HCT116 (cell line): ENCODE measurements around the gene MAN2B2. TPM values are rescaled to one million over a fixed set of nuclear protein-coding genes. Genes with fewer than 3 reads are reported as not detected.

Source experiments
- ATAC-seq: fragments of 200-7000 bp; cut with Tn5 transposase; 2 replicates; pipeline ENCODE4 v1.9.1; 2020; ENCODE audit warnings: mild to moderate bottlenecking, moderate library complexity
- BruUV-seq: library from RNA; stranded (reverse); fragments of 400-500 nt; replicated peaks from 2 replicates; lab custom pipeline; 2021; lab: Mats Ljungman, UMichigan
- CTCF ChIA-PET: fragments of 300-600 bp; sonication (Branson Sonifier 250); formaldehyde crosslinking; loops from one replicate; lab custom pipeline; 2021; ENCODE audit warnings: antibody characterized with exemption; lab: Charles Lee
- POLR2A ChIA-PET: fragments of 300-600, 350-600 bp; sonication (Branson Sonifier 250); formaldehyde crosslinking; loops from one replicate; lab custom pipeline; 2021; ENCODE audit warnings: antibody characterized with exemption; lab: Charles Lee
- RAD21 ChIA-PET, 2 experiments: fragments of 300-600 bp; sonication (Branson Sonifier 250); formaldehyde crosslinking; loops; one replicate each; lab custom pipeline; 2023; ENCODE audit warnings: low total read pairs in 2 of 2; ENCODE audit not compliant: uncharacterized antibody in 2 of 2, unreplicated experiment in 2 of 2, low non-redundant PET in 1 of 2; lab: Charles Lee
- DNase-seq: peaks from one replicate; pipeline ENCODE4 v3.0.0-alpha.2; 2010; ENCODE audit warnings: low read depth, low spot score
- H2AFZ ChIP-seq: fragments of 200-600 bp; shearing (Covaris generic), sonication (generic); 2 replicates; pipeline ENCODE4 v1.6.1; 2017; ENCODE audit warnings: low read depth, mixed run types, mixed read lengths, antibody characterized with exemption, low read length; ENCODE audit not compliant: poor library complexity, severe bottlenecking
- H3K27ac ChIP-seq: 2 replicates; pipeline ENCODE4 v1.5.1; 2012; ENCODE audit warnings: low read depth, low read length
- H3K27me3 ChIP-seq: fragments of 200-600 bp; sonication (generic); 2 replicates; pipeline ENCODE4 v1.6.1; 2016; ENCODE audit warnings: mixed run types, low read length, mixed read lengths; ENCODE audit not compliant: insufficient read depth
- H3K36me3 ChIP-seq, 2 experiments: fragments of 200-500 bp in 1 of 2; fragments of 200-600 bp in 1 of 2; sonication (Bioruptor generic) in 1 of 2; sonication (generic) in 1 of 2; 2 replicates each; pipeline versions ENCODE4 v1.5.1 to v1.6.1; 2014 to 2016; ENCODE audit warnings: low read length in 2 of 2, inconsistent platforms in 1 of 2, mixed read lengths in 1 of 2, mixed run types in 1 of 2; ENCODE audit not compliant: insufficient read depth in 2 of 2, control insufficient read depth in 1 of 2
- H3K4me1 ChIP-seq, 2 experiments: fragments of 200-600 bp in 1 of 2; sonication (generic) in 1 of 2; 2 replicates each; pipeline versions ENCODE4 v1.5.1 to v1.6.1; 2012 to 2017; ENCODE audit warnings: low read length in 2 of 2, inconsistent platforms in 1 of 2, mild to moderate bottlenecking in 1 of 2, mixed read lengths in 1 of 2, mixed run types in 1 of 2, moderate library complexity in 1 of 2; ENCODE audit not compliant: insufficient read depth in 2 of 2, control insufficient read depth in 1 of 2
- H3K4me2 ChIP-seq: fragments of 200-600 bp; sonication (generic); 2 replicates; pipeline ENCODE4 v1.6.1; 2017; ENCODE audit warnings: mixed run types, low read length, mixed read lengths
- H3K4me3 ChIP-seq, 2 experiments: fragments of 200-600 bp in 1 of 2; sonication (generic) in 1 of 2; replicated peaks in 1 of 2; 2 replicates each; pipeline ENCODE4 v1.5.1; 2011 to 2016; ENCODE audit warnings: low read length in 2 of 2, control low read depth in 1 of 2, low read depth in 1 of 2, mild to moderate bottlenecking in 1 of 2, mixed read lengths in 1 of 2, mixed run types in 1 of 2
- H3K79me2 ChIP-seq: fragments of 200-600 bp; sonication (generic); 2 replicates; pipeline ENCODE4 v1.6.1; 2017; ENCODE audit warnings: mild to moderate bottlenecking, mixed run types, low read length, moderate library complexity, mixed read lengths; ENCODE audit not compliant: insufficient read depth
- H3K9ac ChIP-seq: fragments of 200-600 bp; sonication (generic); 2 replicates; pipeline ENCODE4 v1.6.1; 2016; ENCODE audit warnings: low read length, mixed read lengths
- H3K9me2 ChIP-seq: fragments of 200-600 bp; sonication (generic), shearing (Covaris generic); 2 replicates; pipeline ENCODE4 v1.6.1; 2017; ENCODE audit warnings: mixed run types, mild to moderate bottlenecking, moderate library complexity; ENCODE audit not compliant: insufficient read depth
- H3K9me3 ChIP-seq, 2 experiments: fragments of 200-500 bp in 1 of 2; fragments of 200-600 bp in 1 of 2; sonication (Bioruptor generic) in 1 of 2; sonication (generic) in 1 of 2; 2 replicates each; pipeline ENCODE4 v1.6.1; 2014 to 2017; ENCODE audit warnings: low read length in 2 of 2, mixed read lengths in 2 of 2, inconsistent platforms in 1 of 2, low read depth in 1 of 2, mild to moderate bottlenecking in 1 of 2, mixed run types in 1 of 2, moderate library complexity in 1 of 2; ENCODE audit not compliant: control insufficient read depth in 1 of 2, insufficient read depth in 1 of 2
- H4K20me1 ChIP-seq: fragments of 200-600 bp; sonication (generic), shearing (Covaris generic); 2 replicates; pipeline ENCODE4 v1.6.1; 2017; ENCODE audit warnings: mixed run types, mild to moderate bottlenecking, moderate library complexity; ENCODE audit not compliant: insufficient read depth
- CBX3 ChIP-seq: IDR thresholded peaks from 2 replicates; pipeline ENCODE4 v1.6.1; 2012; ENCODE audit warnings: low read depth
- CEBPB ChIP-seq: IDR thresholded peaks from 2 replicates; pipeline ENCODE4 v1.6.1; 2012; ENCODE audit warnings: low read depth
- EGR1 ChIP-seq: IDR thresholded peaks from 2 replicates; pipeline ENCODE4 v1.6.1; 2012; ENCODE audit warnings: low read depth
- ELF1 ChIP-seq: IDR thresholded peaks from 2 replicates; pipeline ENCODE4 v1.6.1; 2012; ENCODE audit warnings: low read depth, borderline replicate concordance
- EZH2 ChIP-seq: fragments of 200-600 bp; sonication (generic); IDR thresholded peaks from 2 replicates; pipeline ENCODE4 v1.6.1; 2017; ENCODE audit warnings: antibody characterized with exemption, mixed run types
- EZH2phosphoT487 ChIP-seq: fragments of 200-600 bp; IDR thresholded peaks from 2 replicates; pipeline ENCODE4 v1.6.1; 2018; ENCODE audit warnings: antibody characterized with exemption, borderline replicate concordance
- FOSL1 ChIP-seq: IDR thresholded peaks from 2 replicates; pipeline ENCODE4 v1.6.1; 2012; ENCODE audit warnings: low read depth
- JUND ChIP-seq: IDR thresholded peaks from 2 replicates; pipeline ENCODE4 v1.6.1; 2012
- POLR2A ChIP-seq: IDR thresholded peaks from 2 replicates; pipeline ENCODE4 v1.7.0; 2011; ENCODE audit warnings: borderline replicate concordance; ENCODE audit not compliant: insufficient read depth, insufficient read length; ENCODE audit errors: extremely low read depth
- POLR2AphosphoS5 ChIP-seq: IDR thresholded peaks from 2 replicates; pipeline ENCODE4 v1.6.1; 2011; ENCODE audit warnings: mild to moderate bottlenecking, low read depth, low read length, moderate library complexity
- RAD21 ChIP-seq: IDR thresholded peaks from 2 replicates; pipeline ENCODE4 v1.6.1; 2012; ENCODE audit warnings: low read depth, mild to moderate bottlenecking
- SIN3A ChIP-seq: IDR thresholded peaks from 2 replicates; pipeline ENCODE4 v1.6.1; 2012; ENCODE audit warnings: low read depth
- SP1 ChIP-seq: IDR thresholded peaks from 2 replicates; pipeline ENCODE4 v1.6.1; 2012; ENCODE audit warnings: low read depth
- SRF ChIP-seq: IDR thresholded peaks from 2 replicates; pipeline ENCODE4 v1.6.1; 2012; ENCODE audit warnings: low read depth
- TCF7L2 ChIP-seq: IDR thresholded peaks from 2 replicates; pipeline ENCODE4 v1.7.0; 2011; ENCODE audit warnings: borderline replicate concordance, inconsistent platforms; ENCODE audit not compliant: insufficient read depth, insufficient read length; ENCODE audit errors: extremely low read depth
- YY1 ChIP-seq: IDR thresholded peaks from 2 replicates; pipeline ENCODE4 v1.6.1; 2011; ENCODE audit warnings: low read length, low read depth, moderate library complexity, mild to moderate bottlenecking; ENCODE audit not compliant: insufficient replicate concordance; ENCODE audit errors: extremely low read depth
- ZFX ChIP-seq: fragments of 450-650 bp; IDR thresholded peaks from 2 replicates; pipeline ENCODE4 v1.6.1; 2017
- ZNF274 ChIP-seq: fragments of 200-500 bp; sonication (Bioruptor generic); IDR thresholded peaks from 2 replicates; pipeline ENCODE4 v1.6.1; 2014; ENCODE audit warnings: mild to moderate bottlenecking, low read depth, low read length, inconsistent platforms
- intact Hi-C: fragments of 100-400 bp; cut with micrococcal nuclease; formaldehyde crosslinking; loops from 2 replicates; pipeline ENCODE4 v1.10.0; 2022
- total RNA-seq: library from RNA; stranded (reverse); gene quantifications from one replicate; pipeline ENCODE4 v1.2.1, GENCODE V29; 2021; ENCODE audit not compliant: unreplicated experiment
- TF ChIP-seq, protein P1 (sequence below): IDR thresholded peaks from 2 replicates; pipeline ENCODE4 v1.6.1; 2012; ENCODE audit warnings: low read depth
- TF ChIP-seq, protein P2 (sequence below): IDR thresholded peaks from 2 replicates; pipeline ENCODE4 v1.6.1; 2012
- TF ChIP-seq, protein P3 (sequence below): IDR thresholded peaks from 2 replicates; pipeline ENCODE4 v1.6.1; 2012

Gene MAN2B2
- total RNA-seq, 1 experiment from 2014 or later = 18.0 TPM

DNA sequence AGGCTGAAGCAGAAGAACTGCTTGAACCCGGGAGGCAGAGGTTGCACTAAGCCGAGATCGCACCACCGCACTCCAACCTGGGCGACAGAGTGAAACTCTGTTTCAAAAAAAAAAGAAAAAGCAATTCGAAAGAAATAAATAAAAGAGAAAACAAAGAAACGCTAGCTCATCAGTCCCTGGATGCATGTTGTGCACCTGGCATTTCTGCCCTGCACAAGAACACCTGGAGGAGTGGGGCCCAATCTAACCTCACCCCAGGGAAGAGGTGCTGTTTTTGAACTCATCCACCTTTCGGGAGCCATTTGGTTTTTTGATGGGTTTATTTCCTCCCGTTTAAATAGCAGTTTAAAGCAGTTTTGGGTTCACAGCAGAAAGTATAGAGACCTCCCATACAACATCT lies 59.8 kb downstream of the MAN2B2 start (continued):
- TF ChIP-seq, protein P1, sequence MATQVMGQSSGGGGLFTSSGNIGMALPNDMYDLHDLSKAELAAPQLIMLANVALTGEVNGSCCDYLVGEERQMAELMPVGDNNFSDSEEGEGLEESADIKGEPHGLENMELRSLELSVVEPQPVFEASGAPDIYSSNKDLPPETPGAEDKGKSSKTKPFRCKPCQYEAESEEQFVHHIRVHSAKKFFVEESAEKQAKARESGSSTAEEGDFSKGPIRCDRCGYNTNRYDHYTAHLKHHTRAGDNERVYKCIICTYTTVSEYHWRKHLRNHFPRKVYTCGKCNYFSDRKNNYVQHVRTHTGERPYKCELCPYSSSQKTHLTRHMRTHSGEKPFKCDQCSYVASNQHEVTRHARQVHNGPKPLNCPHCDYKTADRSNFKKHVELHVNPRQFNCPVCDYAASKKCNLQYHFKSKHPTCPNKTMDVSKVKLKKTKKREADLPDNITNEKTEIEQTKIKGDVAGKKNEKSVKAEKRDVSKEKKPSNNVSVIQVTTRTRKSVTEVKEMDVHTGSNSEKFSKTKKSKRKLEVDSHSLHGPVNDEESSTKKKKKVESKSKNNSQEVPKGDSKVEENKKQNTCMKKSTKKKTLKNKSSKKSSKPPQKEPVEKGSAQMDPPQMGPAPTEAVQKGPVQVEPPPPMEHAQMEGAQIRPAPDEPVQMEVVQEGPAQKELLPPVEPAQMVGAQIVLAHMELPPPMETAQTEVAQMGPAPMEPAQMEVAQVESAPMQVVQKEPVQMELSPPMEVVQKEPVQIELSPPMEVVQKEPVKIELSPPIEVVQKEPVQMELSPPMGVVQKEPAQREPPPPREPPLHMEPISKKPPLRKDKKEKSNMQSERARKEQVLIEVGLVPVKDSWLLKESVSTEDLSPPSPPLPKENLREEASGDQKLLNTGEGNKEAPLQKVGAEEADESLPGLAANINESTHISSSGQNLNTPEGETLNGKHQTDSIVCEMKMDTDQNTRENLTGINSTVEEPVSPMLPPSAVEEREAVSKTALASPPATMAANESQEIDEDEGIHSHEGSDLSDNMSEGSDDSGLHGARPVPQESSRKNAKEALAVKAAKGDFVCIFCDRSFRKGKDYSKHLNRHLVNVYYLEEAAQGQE = no peak
- no peak for TF ChIP-seq YY1
- no peak for TF ChIP-seq ZFX
- no peak for TF ChIP-seq ELF1
- no peak for TF ChIP-seq POLR2A
- no peak for TF ChIP-seq TCF7L2
- TF ChIP-seq SRF = no peak
- no peak for TF ChIP-seq EZH2
- no peak for TF ChIP-seq JUND
- no peak for TF ChIP-seq SP1
- TF ChIP-seq, protein P2, sequence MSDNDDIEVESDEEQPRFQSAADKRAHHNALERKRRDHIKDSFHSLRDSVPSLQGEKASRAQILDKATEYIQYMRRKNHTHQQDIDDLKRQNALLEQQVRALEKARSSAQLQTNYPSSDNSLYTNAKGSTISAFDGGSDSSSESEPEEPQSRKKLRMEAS = no peak
- TF ChIP-seq RAD21 = no peak

DNA sequence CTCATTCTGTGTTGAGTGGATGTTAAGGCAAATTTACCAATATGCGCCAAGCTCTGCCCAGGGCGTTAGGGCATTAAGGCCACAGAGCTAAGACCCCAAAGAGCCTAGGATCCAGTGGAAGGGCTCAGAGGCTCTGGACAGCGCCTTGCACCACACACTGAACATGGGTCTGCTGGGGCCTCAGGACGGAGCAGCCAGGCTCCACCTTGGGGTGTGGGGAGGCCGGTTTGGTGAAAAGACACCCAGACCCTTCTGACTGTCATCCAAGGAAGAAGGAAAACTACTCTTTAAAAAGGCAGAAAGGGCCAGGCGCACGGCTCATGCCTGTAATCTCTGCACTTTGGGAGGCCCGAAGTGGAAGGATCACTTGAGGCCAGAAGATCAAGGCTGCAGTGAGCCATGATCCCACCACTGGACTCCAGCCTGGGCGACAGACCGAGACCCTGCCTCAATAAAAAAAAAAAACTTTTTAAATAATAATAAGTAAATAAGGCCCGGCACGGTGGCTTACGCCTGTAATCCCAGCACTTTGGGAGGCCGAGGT lies 64.2 kb downstream of the MAN2B2 start:
- peaks cover 10 to 13% of the 10 kb centered on the region in 2 experiments for H3K4me1 ChIP-seq
- BruUV-seq = no TSS peak
- H2AFZ ChIP-seq = no peak overlapping the region
- H3K27me3 ChIP-seq = no peaks in the 10 kb centered on the region
- no peaks in the 10 kb centered on the region for H3K9me3 ChIP-seq
- ATAC-seq (no peak), DNase-seq (no peak)
- intact Hi-C loops = no loop called here
- H4K20me1 ChIP-seq = no peaks in the 10 kb centered on the region
- H3K9ac ChIP-seq = no peak overlapping the region
- H3K9me2 ChIP-seq = no peaks in the 10 kb centered on the region
- H3K79me2 ChIP-seq = peaks cover 30% of the 10 kb centered on the region
- no peak overlapping the region for H3K4me3 ChIP-seq
- H3K36me3 ChIP-seq = peaks cover 9 to 21% of the 10 kb centered on the region in 2 experiments; a peak in 3 of 4 replicates
- ChIA-PET POLR2A (no interaction called here), RAD21 (no interaction called here), CTCF (no interaction called here)
- H3K4me2 ChIP-seq = no peak overlapping the region
- H3K27ac ChIP-seq = no peak overlapping the region
- TF ChIP-seq YY1 (no peak), JUND (no peak), TCF7L2 (no peak), ZFX (no peak), EGR1 (no peak), CEBPB (no peak), CBX3 (no peak), SRF (no peak), EZH2 (no peak), SIN3A (no peak), EZH2phosphoT487 (no peak), ZNF274 (no peak), ELF1 (no peak), POLR2AphosphoS5 (no peak), FOSL1 (no peak)
- TF ChIP-seq, protein P1 = no peak
- TF ChIP-seq, protein P3, sequence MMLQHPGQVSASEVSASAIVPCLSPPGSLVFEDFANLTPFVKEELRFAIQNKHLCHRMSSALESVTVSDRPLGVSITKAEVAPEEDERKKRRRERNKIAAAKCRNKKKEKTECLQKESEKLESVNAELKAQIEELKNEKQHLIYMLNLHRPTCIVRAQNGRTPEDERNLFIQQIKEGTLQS = no peak
